NCI-H510A treated with DMSO at 0.1 percent for 48 hours (cell line): Measurements from ENCODE around the gene PLA2G2C.
A peak's percentile ranks its signal among the peaks of the same experiment; 100 is the strongest.

ENCODE experiments used
- DNase-seq: peaks from one replicate; lab custom pipeline; 2025; lab: John Stamatoyannopoulos, UW

The PLA2G2C gene

GRCh38 chr1:20183616-20184271, 2.6 kb downstream of the PLA2G2C start:
- DNase-seq: no peak

- DNase-seq: no peak
These were observed 3.3 kb downstream of the PLA2G2C start for GRCh38 chr1:20183035-20183434.

GRCh38 chr1:20182415-20182814, 3.9 kb downstream of the PLA2G2C start:
- no peak for DNase-seq

- no peak for DNase-seq
These were observed 5.5 kb downstream of the PLA2G2C start for GRCh38 chr1:20180844-20181207.

GRCh38 chr1:20180129-20180843, 6.0 kb downstream of the PLA2G2C start:
- no peak for DNase-seq

GRCh38 chr1:20179371-20180128, 6.8 kb downstream of the PLA2G2C start:
- no peak for DNase-seq

GRCh38 chr1:20178634-20179370, 7.5 kb downstream of the PLA2G2C start:
- DNase-seq: no peak

GRCh38 chr1:20174937-20175666, 11.2 kb downstream of the PLA2G2C start:
- DNase-seq: no peak

- DNase-seq: no peak
These were observed 14.2 kb downstream of the PLA2G2C start for GRCh38 chr1:20172033-20172590.

- no peak for DNase-seq
These were observed 16.4 kb downstream of the PLA2G2C start for GRCh38 chr1:20169932-20170331.

GRCh38 chr1:20168564-20169491, 17.5 kb downstream of the PLA2G2C start:
- DNase-seq: no peak

GRCh38 chr1:20167126-20167525, 19.2 kb downstream of the PLA2G2C start:
- no peak for DNase-seq

GRCh38 chr1:20166051-20166450, 20.3 kb downstream of the PLA2G2C start:
- no peak for DNase-seq

GRCh38 chr1:20165522-20165951, 20.8 kb downstream of the PLA2G2C start:
- DNase-seq: peak; percentile 38

- DNase-seq: no peak
These were observed 21.6 kb downstream of the PLA2G2C start for GRCh38 chr1:20164694-20165202.

GRCh38 chr1:20160034-20160433, 26.3 kb downstream of the PLA2G2C start:
- no peak for DNase-seq

GRCh38 chr1:20158358-20159070, 27.8 kb downstream of the PLA2G2C start:
- peak; percentile 96 for DNase-seq

- no peak for DNase-seq
These were observed 32.0 kb downstream of the PLA2G2C start for GRCh38 chr1:20154301-20154831.

GRCh38 chr1:20153000-20153418, 33.3 kb downstream of the PLA2G2C start:
- DNase-seq: no peak
